HG03565 (cell line): ENCODE results near the gene BRD8.
"Not testable (repeated sequence)": the region's sequence is repeated elsewhere in the genome, so short reads cannot be mapped to it uniquely, and the experiment has no call there.

Experiments used
- ATAC-seq: cut with Tn5 transposase; IDR thresholded peaks from one replicate; pipeline ENCODE4 v1.9.1; 2021; ENCODE audit warnings: mild to moderate bottlenecking, moderate library complexity; ENCODE audit not compliant: unreplicated experiment

The BRD8 gene

GRCh38 chr5:138178516-138179276 lies at the start of gene BRD8, which contains the start of gene KIF20A:
Gene BRD8, minus strand, starts transcription at chr5:138178630. Its CDS starts 16 bp downstream, at chr5:138178614.
Gene KIF20A, plus strand, starts transcription at chr5:138179112. Its CDS starts 569 bp downstream, at chr5:138179681.
- ATAC-seq, result peak; percentile 71

GRCh38 chr5:138226910-138227309 lies 48.5 kb upstream of the BRD8 start:
- no peak for ATAC-seq

- no peak for ATAC-seq
Observed at GRCh38 chr5:138224712-138225111, 46.3 kb upstream of the BRD8 start.

GRCh38 chr5:138223532-138223931 lies 45.1 kb upstream of the BRD8 start:
- no peak for ATAC-seq

- no peak for ATAC-seq
Observed at GRCh38 chr5:138216799-138217198, 38.4 kb upstream of the BRD8 start.

- ATAC-seq, result peak; percentile 92
Observed at GRCh38 chr5:138213161-138214029, 35.0 kb upstream of the BRD8 start, which contains the start of gene CDC23. Gene CDC23, minus strand, starts transcription at chr5:138213323. Its CDS starts 11 bp downstream, at chr5:138213312.

- ATAC-seq, result peak; percentile 6
Observed at GRCh38 chr5:138212828-138213160, 34.4 kb upstream of the BRD8 start.

GRCh38 chr5:138210985-138211384 lies 32.6 kb upstream of the BRD8 start:
- ATAC-seq, result no peak

GRCh38 chr5:138193859-138194258 lies 15.4 kb upstream of the BRD8 start:
- not testable (repeated sequence) for ATAC-seq

GRCh38 chr5:138192826-138193225 lies 14.4 kb upstream of the BRD8 start:
- no peak for ATAC-seq

GRCh38 chr5:138188626-138189025 lies 10.2 kb upstream of the BRD8 start:
- no peak for ATAC-seq

- peak; percentile 53 for ATAC-seq
Observed at GRCh38 chr5:138186002-138186447, 7.6 kb upstream of the BRD8 start.

- ATAC-seq, result no peak
Observed at GRCh38 chr5:138182808-138183207, 4.4 kb upstream of the BRD8 start.

- ATAC-seq, result no peak
Observed at GRCh38 chr5:138180841-138181240, 2.4 kb upstream of the BRD8 start.

GRCh38 chr5:138180183-138180782 lies 1.9 kb upstream of the BRD8 start:
- ATAC-seq, result no peak

GRCh38 chr5:138179277-138179857 lies 937 bp upstream of the BRD8 start:
- no peak for ATAC-seq

GRCh38 chr5:138177941-138178515 lies 402 bp downstream of the BRD8 start:
- ATAC-seq, result no peak

GRCh38 chr5:138170299-138170698 lies 8.1 kb downstream of the BRD8 start:
- no peak for ATAC-seq

GRCh38 chr5:138169124-138169523 lies 9.3 kb downstream of the BRD8 start:
- ATAC-seq, result no peak

- ATAC-seq, result no peak
Observed at GRCh38 chr5:138163721-138164120, 14.7 kb downstream of the BRD8 start.

- no peak for ATAC-seq
Observed at GRCh38 chr5:138160706-138161105, 17.7 kb downstream of the BRD8 start.
